Heart left ventricle (tissue), 13 donors: ENCODE results near the gene SETD1A.

ENCODE experiments used
- CTCF ChIP-seq, 12 donors: fragments of 200-600 bp; sonication (generic) in 4 of 12; IDR thresholded peaks; one replicate each; pipeline versions ENCODE4 v1.5.0 to v1.8.0; 2018 to 2022; ENCODE audit warnings: antibody characterized with exemption in 12 of 12, mild to moderate bottlenecking in 5 of 12
- POLR2A ChIP-seq, 2 donors: fragments of 450-650 bp; IDR thresholded peaks; one replicate each; pipeline ENCODE4 v1.6.1; 2017; ENCODE audit warnings: antibody characterized with exemption in 2 of 2, mild to moderate bottlenecking in 2 of 2, moderate library complexity in 2 of 2
- donor health status: ischemic (EF 13 %, LVEDD 7.1; RV severe dilation, severe dysfunction).
- donor health status: DM: no; HTN: yes; CAD: no.
- donor health status: DM: no; HTN: no; CAD: no.
- donor health status: ischemic (EF 25% LVEDD 6.9; RV normal size, moderate dysfunction).
- donor health status: ischemic (EF 25% LVEDD 5.7; RV mildly dilated, moderate dysfunction).
- donor health status: ischemic (EF 35%, LVEDD 5.7; RV mildly dilated, moderate dysfunction).
- donor health status: nonischemic (EF 11% LVEDD 7.7; RV severe dilation, severe dysfunction).
- donor health status: DM: yes; HTN: yes; CAD: no.
- donor health status: PGD.
- donor health status: ischemic (EF 29% LVEDD 5.4; RV normal size, mild dysfunction).
- donor health status: nonischemic (EF 23%, LVEDD 6.1; RV moderate dilation, normal function).

GRCh38 chr16:31008149-31008548 is 50.6 kb downstream of the SETD1A start:
- no peak for TF ChIP-seq CTCF (IDR thresholded peaks at IDR 0.05)
- no peak for TF ChIP-seq POLR2A (IDR thresholded peaks at IDR 0.05)
